SK-N-SH treated with all-trans-retinoic acid at 6 μM for 48 hours (cell line): ENCODE data around the gene TECTB.

Experiments used
- ATAC-seq: fragments of 200-7000 bp; cut with Tn5 transposase; 3 replicates; pipeline ENCODE4 v1.9.1; 2020; ENCODE audit warnings: mild to moderate bottlenecking, moderate library complexity
- ARNTL ChIP-seq: fragments of 450-650 bp; formaldehyde crosslinking; IDR thresholded peaks from 2 replicates; pipeline ENCODE4 v1.5.0; 2020; ENCODE audit warnings: low read depth, mild to moderate bottlenecking, moderate library complexity, borderline replicate concordance
- BACH2 ChIP-seq: fragments of 250-450 bp; sonication (Bioruptor Pico); IDR thresholded peaks from 2 replicates; pipeline ENCODE4 v1.9.0; 2021; ENCODE audit warnings: mild to moderate bottlenecking, borderline replicate concordance
- CREB5 ChIP-seq: fragments of 250-450 bp; sonication (Bioruptor Pico); IDR thresholded peaks from 2 replicates; pipeline ENCODE4 v1.5.1; 2020; ENCODE audit warnings: low read depth, mild to moderate bottlenecking, moderate library complexity
- CSDC2 ChIP-seq: fragments of 250-450 bp; sonication (Bioruptor Pico); IDR thresholded peaks from 2 replicates; pipeline ENCODE4 v1.5.0; 2020; ENCODE audit warnings: mild to moderate bottlenecking, moderate library complexity
- CSRNP3 ChIP-seq: fragments of 250-450 bp; sonication (Bioruptor Pico); IDR thresholded peaks from 2 replicates; pipeline ENCODE4 v1.5.1; 2021; ENCODE audit warnings: mild to moderate bottlenecking, moderate library complexity
- ESRRG ChIP-seq: fragments of 250-450 bp; sonication (Bioruptor Pico); IDR thresholded peaks from 2 replicates; pipeline ENCODE4 v1.6.1; 2021; ENCODE audit warnings: mild to moderate bottlenecking
- GLIS3 ChIP-seq: fragments of 250-450 bp; sonication (Bioruptor Pico); IDR thresholded peaks from 2 replicates; pipeline ENCODE4 v1.5.0; 2020; ENCODE audit warnings: mild to moderate bottlenecking, moderate library complexity
- ISL1 ChIP-seq: fragments of 250-450 bp; sonication (Bioruptor Pico); IDR thresholded peaks from 2 replicates; pipeline ENCODE4 v2.1.2; 2022; ENCODE audit warnings: mild to moderate bottlenecking, moderate library complexity
- OSR1 ChIP-seq: fragments of 250-450 bp; sonication (Bioruptor Pico); IDR thresholded peaks from 2 replicates; pipeline ENCODE4 v1.8.0; 2022; ENCODE audit warnings: moderate library complexity, mild to moderate bottlenecking, inconsistent platforms
- PPARA ChIP-seq: fragments of 250-450 bp; sonication (Bioruptor Pico); IDR thresholded peaks from 2 replicates; pipeline ENCODE4 v1.5.0; 2020; ENCODE audit warnings: mild to moderate bottlenecking, borderline replicate concordance
- RARB ChIP-seq: fragments of 250-450 bp; sonication (Bioruptor Pico); IDR thresholded peaks from 2 replicates; pipeline ENCODE4 v1.8.0; 2021; ENCODE audit warnings: mild to moderate bottlenecking, moderate library complexity
- SNAI2 ChIP-seq: fragments of 250-450 bp; sonication (Bioruptor Pico); IDR thresholded peaks from 2 replicates; pipeline ENCODE4 v1.5.0; 2020; ENCODE audit warnings: mild to moderate bottlenecking, moderate library complexity
- TCF4 ChIP-seq: fragments of 250-450 bp; sonication (Bioruptor Pico); IDR thresholded peaks from 2 replicates; pipeline ENCODE4 v1.8.0; 2021; ENCODE audit warnings: mild to moderate bottlenecking, moderate library complexity, borderline replicate concordance
- TOX ChIP-seq: fragments of 250-450 bp; sonication (Bioruptor Pico); IDR thresholded peaks from 2 replicates; pipeline ENCODE4 v1.8.0; 2021; ENCODE audit warnings: mild to moderate bottlenecking, moderate library complexity, borderline replicate concordance
- ZC3H10 ChIP-seq: fragments of 250-450 bp; sonication (Bioruptor Pico); IDR thresholded peaks from 2 replicates; pipeline ENCODE4 v1.5.1; 2021; ENCODE audit warnings: mild to moderate bottlenecking, moderate library complexity
- ZFP3 ChIP-seq: fragments of 250-450 bp; sonication (Bioruptor Pico); IDR thresholded peaks from 2 replicates; pipeline ENCODE4 v1.5.0; 2020; ENCODE audit warnings: mild to moderate bottlenecking, moderate library complexity
- ZFP30 ChIP-seq: fragments of 450-650 bp; formaldehyde crosslinking; IDR thresholded peaks from 2 replicates; pipeline ENCODE4 v1.5.0; 2022; ENCODE audit warnings: mild to moderate bottlenecking, moderate library complexity
- ZNF565 ChIP-seq: fragments of 450-650 bp; formaldehyde crosslinking; conservative IDR thresholded peaks from 2 replicates; pipeline ENCODE4 v1.5.0; 2020; ENCODE audit warnings: low read depth, mild to moderate bottlenecking, moderate library complexity
- ZNF70 ChIP-seq: fragments of 450-650 bp; formaldehyde crosslinking; IDR thresholded peaks from 2 replicates; pipeline ENCODE4 v1.5.0; 2020; ENCODE audit warnings: mild to moderate bottlenecking, moderate library complexity
- ZNF8 ChIP-seq: fragments of 450-650 bp; formaldehyde crosslinking; IDR thresholded peaks from 2 replicates; pipeline ENCODE4 v1.5.0; 2020; ENCODE audit warnings: mild to moderate bottlenecking, moderate library complexity
- TF ChIP-seq, protein P1 (sequence below): fragments of 250-450 bp; sonication (Bioruptor Pico); IDR thresholded peaks from 2 replicates; pipeline ENCODE4 v1.5.0; 2020; ENCODE audit warnings: mild to moderate bottlenecking, moderate library complexity
- TF ChIP-seq, protein P2 (sequence below): fragments of 250-450 bp; sonication (Bioruptor Pico); IDR thresholded peaks from 2 replicates; pipeline ENCODE4 v1.8.0; 2021; ENCODE audit warnings: low read depth, mild to moderate bottlenecking, moderate library complexity, borderline replicate concordance
- TF ChIP-seq, protein P3 (sequence below): fragments of 250-450 bp; sonication (Bioruptor Pico); IDR thresholded peaks from 2 replicates; pipeline ENCODE4 v1.8.0; 2020; ENCODE audit warnings: mild to moderate bottlenecking, moderate library complexity, borderline replicate concordance

TECTB gene

DNA sequence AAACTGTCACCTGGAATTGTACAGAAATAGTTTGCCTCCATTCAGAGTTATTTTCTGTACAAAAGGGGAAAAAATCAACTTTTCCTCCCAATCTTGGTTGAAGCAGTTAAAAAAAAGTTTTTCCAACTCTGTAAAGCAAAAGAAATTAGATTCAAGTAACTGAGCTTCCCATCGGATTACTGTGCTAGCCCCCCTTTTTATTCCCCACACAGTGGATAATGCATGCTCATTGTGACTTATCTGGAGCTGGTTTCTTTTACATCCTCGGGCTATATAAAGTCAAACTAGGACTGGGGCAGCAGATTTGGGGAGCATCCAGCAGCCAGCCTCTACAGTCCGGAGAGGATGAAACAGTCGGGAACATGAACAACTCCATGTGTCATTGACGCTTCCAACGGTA is at the start of gene TECTB:
Gene TECTB (plus strand): TSS at position 301 of the 400 bp plus-strand sequence. CDS start 335 bp downstream, outside the sequence.
- TF ChIP-seq ZC3H10 (CRISPR knock-in tag) (no peak), ZNF8 (no peak), PPARA (CRISPR knock-in tag) (no peak)
- TF ChIP-seq, protein P1, sequence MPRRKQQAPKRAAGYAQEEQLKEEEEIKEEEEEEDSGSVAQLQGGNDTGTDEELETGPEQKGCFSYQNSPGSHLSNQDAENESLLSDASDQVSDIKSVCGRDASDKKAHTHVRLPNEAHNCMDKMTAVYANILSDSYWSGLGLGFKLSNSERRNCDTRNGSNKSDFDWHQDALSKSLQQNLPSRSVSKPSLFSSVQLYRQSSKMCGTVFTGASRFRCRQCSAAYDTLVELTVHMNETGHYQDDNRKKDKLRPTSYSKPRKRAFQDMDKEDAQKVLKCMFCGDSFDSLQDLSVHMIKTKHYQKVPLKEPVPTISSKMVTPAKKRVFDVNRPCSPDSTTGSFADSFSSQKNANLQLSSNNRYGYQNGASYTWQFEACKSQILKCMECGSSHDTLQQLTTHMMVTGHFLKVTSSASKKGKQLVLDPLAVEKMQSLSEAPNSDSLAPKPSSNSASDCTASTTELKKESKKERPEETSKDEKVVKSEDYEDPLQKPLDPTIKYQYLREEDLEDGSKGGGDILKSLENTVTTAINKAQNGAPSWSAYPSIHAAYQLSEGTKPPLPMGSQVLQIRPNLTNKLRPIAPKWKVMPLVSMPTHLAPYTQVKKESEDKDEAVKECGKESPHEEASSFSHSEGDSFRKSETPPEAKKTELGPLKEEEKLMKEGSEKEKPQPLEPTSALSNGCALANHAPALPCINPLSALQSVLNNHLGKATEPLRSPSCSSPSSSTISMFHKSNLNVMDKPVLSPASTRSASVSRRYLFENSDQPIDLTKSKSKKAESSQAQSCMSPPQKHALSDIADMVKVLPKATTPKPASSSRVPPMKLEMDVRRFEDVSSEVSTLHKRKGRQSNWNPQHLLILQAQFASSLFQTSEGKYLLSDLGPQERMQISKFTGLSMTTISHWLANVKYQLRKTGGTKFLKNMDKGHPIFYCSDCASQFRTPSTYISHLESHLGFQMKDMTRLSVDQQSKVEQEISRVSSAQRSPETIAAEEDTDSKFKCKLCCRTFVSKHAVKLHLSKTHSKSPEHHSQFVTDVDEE (CRISPR knock-in tag) = no peak
- TF ChIP-seq, all 23 proteins: peak for 0
- ATAC-seq = no peak

DNA sequence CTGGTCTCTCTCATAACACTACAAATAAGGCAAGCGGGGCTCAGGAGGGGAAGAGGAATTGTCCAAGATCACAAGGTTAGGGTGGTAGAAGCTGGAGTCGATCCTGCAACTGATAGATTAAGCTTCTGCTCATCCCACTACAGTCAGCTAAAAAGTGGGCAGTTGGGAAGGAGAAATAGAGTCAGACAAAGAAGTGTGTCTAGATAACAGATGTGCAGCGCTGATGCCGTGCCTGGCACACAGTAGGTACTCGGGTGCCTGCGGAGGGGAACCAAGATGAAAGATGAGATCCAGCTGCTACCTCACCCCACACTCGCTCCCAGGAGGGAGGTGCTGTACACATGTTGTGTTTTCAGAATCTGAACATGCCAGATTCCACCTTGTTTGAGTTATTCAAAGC is 48.1 kb upstream of the TECTB start:
- ATAC-seq = no peak
- TF ChIP-seq OSR1 (no peak), SNAI2 (CRISPR knock-in tag) (no peak), RARB (CRISPR knock-in tag) (no peak), ZC3H10 (CRISPR knock-in tag) (no peak), CSRNP3 (no peak), ARNTL (CRISPR knock-in tag) (no peak), ZNF70 (CRISPR knock-in tag) (no peak), ZNF565 (CRISPR knock-in tag) (no peak), ESRRG (CRISPR knock-in tag) (no peak), TOX (no peak), ZFP3 (CRISPR knock-in tag) (no peak), ISL1 (CRISPR knock-in tag) (no peak), PPARA (CRISPR knock-in tag) (no peak), ZNF8 (no peak), CSDC2 (no peak)
- TF ChIP-seq, protein P2, sequence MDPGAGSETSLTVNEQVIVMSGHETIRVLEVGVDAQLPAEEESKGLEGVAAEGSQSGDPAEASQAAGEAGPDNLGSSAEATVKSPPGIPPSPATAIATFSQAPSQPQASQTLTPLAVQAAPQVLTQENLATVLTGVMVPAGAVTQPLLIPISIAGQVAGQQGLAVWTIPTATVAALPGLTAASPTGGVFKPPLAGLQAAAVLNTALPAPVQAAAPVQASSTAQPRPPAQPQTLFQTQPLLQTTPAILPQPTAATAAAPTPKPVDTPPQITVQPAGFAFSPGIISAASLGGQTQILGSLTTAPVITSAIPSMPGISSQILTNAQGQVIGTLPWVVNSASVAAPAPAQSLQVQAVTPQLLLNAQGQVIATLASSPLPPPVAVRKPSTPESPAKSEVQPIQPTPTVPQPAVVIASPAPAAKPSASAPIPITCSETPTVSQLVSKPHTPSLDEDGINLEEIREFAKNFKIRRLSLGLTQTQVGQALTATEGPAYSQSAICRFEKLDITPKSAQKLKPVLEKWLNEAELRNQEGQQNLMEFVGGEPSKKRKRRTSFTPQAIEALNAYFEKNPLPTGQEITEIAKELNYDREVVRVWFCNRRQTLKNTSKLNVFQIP (CRISPR knock-in tag) = no peak
- TF ChIP-seq, protein P3, sequence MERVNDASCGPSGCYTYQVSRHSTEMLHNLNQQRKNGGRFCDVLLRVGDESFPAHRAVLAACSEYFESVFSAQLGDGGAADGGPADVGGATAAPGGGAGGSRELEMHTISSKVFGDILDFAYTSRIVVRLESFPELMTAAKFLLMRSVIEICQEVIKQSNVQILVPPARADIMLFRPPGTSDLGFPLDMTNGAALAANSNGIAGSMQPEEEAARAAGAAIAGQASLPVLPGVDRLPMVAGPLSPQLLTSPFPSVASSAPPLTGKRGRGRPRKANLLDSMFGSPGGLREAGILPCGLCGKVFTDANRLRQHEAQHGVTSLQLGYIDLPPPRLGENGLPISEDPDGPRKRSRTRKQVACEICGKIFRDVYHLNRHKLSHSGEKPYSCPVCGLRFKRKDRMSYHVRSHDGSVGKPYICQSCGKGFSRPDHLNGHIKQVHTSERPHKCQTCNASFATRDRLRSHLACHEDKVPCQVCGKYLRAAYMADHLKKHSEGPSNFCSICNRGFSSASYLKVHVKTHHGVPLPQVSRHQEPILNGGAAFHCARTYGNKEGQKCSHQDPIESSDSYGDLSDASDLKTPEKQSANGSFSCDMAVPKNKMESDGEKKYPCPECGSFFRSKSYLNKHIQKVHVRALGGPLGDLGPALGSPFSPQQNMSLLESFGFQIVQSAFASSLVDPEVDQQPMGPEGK (CRISPR knock-in tag) = no peak
- TF ChIP-seq, all 23 proteins: peak for 0

GRCh38 chr10:112235920-112236319 is 47.3 kb upstream of the TECTB start:
- TF ChIP-seq, protein P3 (CRISPR knock-in tag) = no peak
- TF ChIP-seq BACH2 = no peak
- TF ChIP-seq ESRRG (CRISPR knock-in tag) = no peak
- TF ChIP-seq TCF4 (CRISPR knock-in tag) = no peak
- no peak for TF ChIP-seq ZFP30 (CRISPR knock-in tag)
- no peak for TF ChIP-seq OSR1
- no peak for TF ChIP-seq PPARA (CRISPR knock-in tag)
- no peak for TF ChIP-seq CREB5 (CRISPR knock-in tag)
- no peak for TF ChIP-seq ZC3H10 (CRISPR knock-in tag)
- no peak for TF ChIP-seq GLIS3 (CRISPR knock-in tag)
- TF ChIP-seq RARB (CRISPR knock-in tag) = no peak
- TF ChIP-seq, protein P1 (CRISPR knock-in tag) = no peak
- no peak for ATAC-seq
